Amniotic epithelial cell (primary cell): ENCODE results near the gene RNF166.
A peak's percentile ranks its signal among the peaks of the same experiment; 100 is the strongest.

Experiments used
- DNase-seq: peaks from one replicate; pipeline ENCODE4 v3.0.0-alpha.2; 2010; ENCODE audit warnings: low read depth

Gene RNF166

DNA sequence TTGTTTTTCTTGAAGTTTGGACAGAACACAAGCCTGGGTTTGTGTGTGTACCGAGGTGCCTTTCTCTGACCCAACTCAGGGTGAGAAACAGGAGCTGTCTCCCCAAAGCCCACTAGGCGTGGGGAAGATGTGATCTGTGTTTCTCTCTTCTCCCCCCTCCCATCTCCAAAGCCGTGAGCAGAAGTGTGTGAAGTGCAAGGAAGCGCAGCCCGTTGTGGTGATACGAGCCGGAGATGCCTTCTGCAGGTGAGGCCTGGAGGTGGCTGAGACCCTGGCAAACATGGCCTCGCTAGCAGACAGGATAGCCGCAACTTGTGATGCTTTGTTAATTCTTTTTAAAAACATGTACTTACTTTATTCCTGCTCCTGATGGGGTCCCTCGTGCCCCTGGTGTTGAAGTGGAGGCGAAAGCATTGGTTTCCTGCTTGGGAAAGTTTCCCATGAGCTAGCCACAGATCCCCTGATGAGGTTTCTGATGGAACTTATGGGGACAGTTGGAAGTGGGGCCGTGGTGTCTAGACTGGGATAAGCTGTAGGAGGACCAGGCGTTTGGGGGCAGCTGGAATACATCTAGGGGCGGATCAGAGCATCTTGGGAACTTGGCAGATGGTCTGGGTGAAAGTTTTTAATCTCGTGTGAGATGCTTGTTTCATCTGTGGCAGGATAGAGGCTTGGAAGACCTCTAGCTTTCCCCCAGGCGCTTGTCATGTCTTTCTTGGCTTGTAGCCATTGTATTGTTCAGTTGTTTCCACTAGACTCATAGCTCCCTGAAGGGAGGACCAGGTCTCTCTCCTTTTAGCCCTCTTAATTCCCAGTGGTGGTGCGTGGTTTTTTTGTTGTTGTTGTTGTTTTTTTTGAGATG, 988 bp upstream of the RNF166 start:
- DNase-seq = no peak

GRCh38 chr16:88705801-88706228, 393 bp downstream of the RNF166 start:
- DNase-seq = no peak

- peak; percentile 42 for DNase-seq
Measured at GRCh38 chr16:88705076-88705684, 1.0 kb downstream of the RNF166 start.

GRCh38 chr16:88703486-88704309, 2.5 kb downstream of the RNF166 start:
- DNase-seq = no peak

GRCh38 chr16:88702371-88703210, 3.6 kb downstream of the RNF166 start:
- DNase-seq = no peak

DNA sequence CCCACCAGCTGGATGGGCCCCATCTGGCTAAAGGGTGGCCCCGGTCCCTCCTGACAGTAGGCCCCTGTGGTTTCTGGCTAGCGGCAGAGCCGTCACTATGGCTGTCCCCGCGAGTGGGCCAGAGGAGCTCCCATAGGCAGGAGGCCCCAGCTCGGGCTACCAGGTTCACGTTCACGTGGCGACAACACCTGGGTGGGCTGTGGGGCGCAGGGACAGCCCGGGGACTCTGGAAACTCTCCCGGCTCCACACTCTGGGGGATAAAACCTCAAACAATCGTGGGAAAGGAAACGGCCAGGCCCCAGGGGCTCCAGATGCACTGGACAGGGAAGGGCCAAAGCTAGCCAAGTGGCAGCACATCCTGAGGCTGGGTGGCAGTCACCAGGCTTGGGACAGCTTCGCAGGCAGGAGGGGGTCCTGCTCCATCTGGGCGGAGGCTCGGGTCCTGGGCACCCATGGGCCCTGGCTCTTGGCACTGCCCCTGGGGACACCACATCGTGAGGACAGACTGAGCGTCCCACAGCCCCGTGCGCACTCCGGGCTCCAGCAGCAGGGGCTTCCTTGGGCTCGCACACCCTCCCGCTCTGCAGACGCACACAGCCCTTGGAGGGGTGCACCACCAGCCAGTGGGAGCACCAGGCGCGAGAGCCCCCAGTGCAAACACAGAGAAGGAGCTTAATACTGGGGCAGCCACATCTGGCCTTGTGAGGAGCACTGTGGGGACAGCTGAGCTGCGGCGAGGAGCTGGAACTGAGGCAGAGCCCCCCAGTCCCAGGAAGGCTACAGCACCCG, 4.4 kb downstream of the RNF166 start:
- DNase-seq = no peak

DNA sequence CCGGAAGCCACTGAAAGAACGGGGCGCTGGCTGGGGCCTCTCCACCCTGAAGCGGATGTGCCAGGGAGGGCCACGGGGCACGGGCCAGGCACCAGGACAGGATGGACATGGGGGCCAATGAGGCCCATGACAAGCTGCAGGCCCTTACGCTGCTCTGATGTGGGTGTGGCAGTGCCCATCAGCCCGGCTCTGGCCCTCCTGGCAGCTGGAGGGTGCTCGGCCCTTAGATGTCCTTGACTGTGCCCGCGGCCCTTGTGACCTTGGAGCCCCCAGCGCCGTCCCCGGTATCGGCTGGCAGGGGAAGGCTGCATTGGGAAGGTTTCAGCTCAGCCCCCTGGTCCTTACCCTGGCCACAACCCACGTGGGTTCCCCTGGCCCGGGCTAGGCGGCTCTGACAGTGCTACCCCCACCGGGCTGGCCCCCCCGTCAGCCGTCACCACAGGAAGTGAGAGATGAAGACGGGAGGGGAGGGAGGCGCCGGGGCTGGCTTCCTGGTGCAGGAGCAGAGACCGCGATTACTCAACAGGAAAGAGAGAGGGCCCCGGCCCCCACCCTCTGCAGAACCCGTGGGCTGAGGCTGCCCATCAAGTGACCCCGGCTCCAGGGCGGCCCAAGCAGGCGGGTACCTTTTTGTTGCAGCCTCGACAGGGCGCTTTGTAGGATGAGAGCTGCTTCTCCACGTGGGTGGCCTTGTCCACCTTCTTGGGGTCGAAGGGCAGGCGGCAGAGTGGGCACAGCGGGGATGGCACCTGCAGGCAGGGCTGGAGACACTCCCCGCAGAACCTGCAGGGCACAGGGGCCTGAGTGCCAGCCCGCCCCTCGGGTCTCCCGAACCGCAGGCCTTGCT, 5.3 kb downstream of the RNF166 start:
- peak; percentile 89 for DNase-seq

GRCh38 chr16:88700322-88700635, 5.9 kb downstream of the RNF166 start:
- no peak for DNase-seq

- DNase-seq = no peak
Measured at GRCh38 chr16:88699180-88699579, 7.0 kb downstream of the RNF166 start.

GRCh38 chr16:88698646-88699045, 7.6 kb downstream of the RNF166 start:
- DNase-seq = no peak

DNA sequence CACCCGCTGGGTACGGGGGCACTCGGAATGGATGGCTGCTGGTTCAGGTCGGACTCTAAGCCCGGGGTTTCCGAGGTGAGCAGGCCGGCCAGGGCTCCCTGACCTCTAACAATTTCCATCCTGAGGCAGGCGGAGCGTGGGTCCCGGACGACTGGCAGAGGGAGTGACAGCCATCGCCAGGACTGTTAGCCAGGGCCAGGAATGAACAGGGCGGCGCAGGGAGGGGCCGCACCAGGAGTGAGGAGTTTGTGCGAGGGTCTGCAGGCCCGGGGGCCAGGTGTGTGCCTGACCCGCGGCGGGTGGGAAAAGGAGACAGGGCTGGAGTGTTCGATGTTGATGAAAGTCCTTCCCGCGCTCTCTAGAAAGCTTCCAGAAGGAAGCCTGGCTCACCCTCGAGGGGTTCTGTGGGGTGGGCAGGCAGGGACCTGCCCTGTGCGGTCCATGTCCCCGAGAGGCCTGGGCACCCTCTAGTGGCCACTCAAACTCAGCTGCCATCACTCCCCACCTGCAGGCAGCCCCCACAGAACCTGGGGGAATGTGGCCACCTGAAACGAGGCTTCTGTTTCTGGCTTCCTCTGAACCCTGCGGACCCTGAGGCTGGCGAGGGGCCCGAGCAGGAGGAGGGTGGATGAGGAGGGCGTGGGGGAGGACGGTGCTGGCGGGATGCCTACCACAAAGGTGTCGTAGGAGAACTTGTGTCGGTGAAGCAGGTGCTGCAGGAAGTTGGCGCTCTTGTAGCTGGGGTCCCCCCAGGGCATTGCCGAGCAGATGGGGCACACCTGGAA, 8.2 kb downstream of the RNF166 start:
- DNase-seq = no peak

DNA sequence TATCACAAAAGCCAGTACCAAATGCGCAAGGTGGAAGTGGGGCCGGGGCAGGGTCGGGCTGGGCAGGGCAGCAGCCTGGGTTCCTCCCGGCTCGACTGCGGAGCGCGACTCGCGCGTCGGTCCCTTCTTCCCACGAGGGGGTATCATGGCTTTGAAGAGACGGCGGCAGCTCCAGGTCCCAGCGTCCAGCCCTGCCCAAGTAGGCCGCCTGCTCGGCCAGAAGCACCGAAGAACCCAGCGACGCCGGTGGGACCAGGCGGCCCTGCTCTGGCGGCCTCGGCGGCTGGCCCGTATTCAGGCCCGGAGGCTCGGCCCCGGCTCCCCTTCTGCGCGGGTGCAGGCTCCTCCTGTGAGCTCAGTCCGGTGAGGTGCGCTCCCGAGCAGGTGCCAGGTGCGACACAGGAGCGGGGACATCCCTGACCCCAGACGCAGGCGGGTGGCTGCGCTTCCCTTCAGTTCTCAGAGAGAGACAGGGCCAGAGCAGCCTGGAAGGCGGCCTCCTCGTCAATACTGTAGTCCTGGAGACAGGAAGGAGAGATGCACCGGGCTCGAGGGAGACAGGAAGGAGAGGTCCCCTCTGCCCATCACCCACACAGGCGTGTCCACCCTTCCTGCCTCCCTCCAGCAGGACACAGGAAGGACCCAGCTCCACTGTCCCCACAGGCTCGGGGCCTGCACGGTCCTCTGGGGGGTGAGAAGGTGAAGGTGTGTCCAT, 8.9 kb downstream of the RNF166 start:
- DNase-seq = no peak

- no peak for DNase-seq
Measured at GRCh38 chr16:88696441-88696840, 9.8 kb downstream of the RNF166 start.

- no peak for DNase-seq
Measured at GRCh38 chr16:88695753-88696152, 10.5 kb downstream of the RNF166 start.

GRCh38 chr16:88695218-88695617, 11.0 kb downstream of the RNF166 start:
- DNase-seq = no peak

- DNase-seq = no peak
Measured at GRCh38 chr16:88694221-88695087, 11.8 kb downstream of the RNF166 start.

DNA sequence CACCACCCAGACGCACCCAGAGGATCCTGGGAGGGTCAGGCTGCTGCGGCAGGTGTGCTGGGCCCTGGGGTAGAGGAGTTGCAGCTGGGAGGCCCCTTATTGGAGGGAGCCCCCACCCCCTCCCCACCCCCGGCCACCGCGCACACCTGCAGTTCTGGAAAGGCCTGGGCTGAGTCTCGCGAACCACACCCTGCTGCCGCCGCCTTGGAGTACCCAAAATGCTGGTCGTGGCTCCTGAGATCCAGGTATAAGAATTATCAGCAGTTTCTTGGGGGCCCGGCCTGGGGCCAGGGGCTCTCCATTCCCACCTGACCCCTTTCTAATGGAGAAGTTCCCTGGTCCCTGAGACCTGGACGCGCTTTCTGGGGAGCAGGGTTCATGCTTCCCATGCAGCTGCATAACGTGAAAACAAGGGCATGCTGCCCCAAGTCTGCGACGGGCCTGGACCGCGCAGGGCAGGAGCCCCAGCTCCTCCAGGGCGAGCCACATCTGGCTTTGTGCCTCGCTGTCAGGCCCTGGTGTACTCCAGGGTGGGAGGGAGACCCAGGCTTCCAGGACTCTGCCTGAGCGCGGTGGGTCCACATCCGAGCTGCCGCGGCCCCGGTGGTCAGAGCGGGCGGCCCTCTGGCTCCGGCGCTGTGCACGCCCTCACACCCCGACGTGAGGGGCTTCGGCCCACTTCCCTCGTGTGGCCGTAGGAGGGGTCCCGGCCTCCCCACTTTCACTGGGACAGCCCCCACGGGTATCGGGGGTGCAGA, 12.6 kb downstream of the RNF166 start:
- DNase-seq = no peak
